ENCODE measurements around the gene REXO1. TPM values are rescaled to one million over a fixed set of nuclear protein-coding genes. Genes with fewer than 3 reads are reported as not detected.
"Not testable (repeated sequence)": the region's sequence is repeated elsewhere in the genome, so short reads cannot be mapped to it uniquely, and the experiment has no call there.

The REXO1 gene
- polyA plus RNA-seq, 2 of the 4 experiments (the other 2 are of a cell fraction): 5.6 to 13.8 TPM

DNA sequence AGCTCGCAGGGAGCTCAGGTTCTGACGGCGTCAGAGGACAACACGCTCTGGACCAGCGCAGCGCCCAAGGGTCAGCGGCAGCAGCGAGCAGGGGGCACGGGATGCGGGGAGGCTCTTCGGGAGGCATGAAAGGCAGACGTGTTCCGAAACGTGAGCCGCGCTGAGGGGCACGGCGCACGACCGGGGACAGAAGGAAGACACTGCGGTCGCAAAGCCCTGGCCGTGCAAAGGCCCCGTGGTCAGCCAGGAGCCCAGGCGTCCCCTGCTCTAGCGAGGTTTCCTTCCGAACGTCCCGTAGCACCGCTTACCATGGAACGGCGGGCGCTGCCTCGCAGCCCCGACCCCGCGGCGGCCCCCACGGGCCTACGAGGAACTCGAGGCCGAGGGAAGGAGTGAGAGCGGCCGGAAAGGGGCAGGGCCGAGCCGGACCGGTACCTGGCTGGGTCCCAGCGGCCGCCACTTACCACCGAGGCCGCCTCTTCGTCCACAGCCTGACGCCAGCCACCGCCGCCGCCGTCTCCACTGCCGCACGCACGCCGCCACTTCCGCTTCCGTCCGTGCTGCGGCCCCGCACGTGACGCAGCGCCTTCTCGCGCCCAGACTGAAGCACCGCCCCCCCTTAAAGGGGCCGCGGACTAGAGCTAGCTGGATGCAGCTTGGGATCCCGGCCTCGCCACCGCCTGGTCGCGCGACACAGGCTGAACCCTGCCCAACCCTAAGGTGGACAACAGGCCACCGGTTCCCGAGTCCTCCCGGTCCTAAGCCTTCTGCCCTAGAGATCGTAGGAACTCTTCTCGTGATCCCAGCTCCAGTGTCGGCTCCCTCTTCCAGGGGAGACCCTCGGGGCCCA is 27.6 kb upstream of the REXO1 start:
- H3K4me1 ChIP-seq: peaks cover 14% of the 10 kb centered on the region
- FAIRE-seq (no peak), ATAC-seq (peak; percentile 93 to 97), DNase-seq (ENCODE audit: low read depth in 1 of 2, low spot score in 1 of 2) (peak in 1 of 2 experiments; percentile 89)
- peak overlapping the region; percentile 88 for H3K4me3 ChIP-seq
- CTCF ChIA-PET: interaction anchor here (0.8 to 2.7 kb wide), 5 partner anchors 9 to 54 kb away, joined by 3 to 10 read pairs (median 4); no protein-coding TSS in a partner anchor
- H3K9me3 ChIP-seq: no peaks in the 10 kb centered on the region
- peak overlapping the region; percentile 88 to 95 for H3K27ac ChIP-seq
- POLR2A ChIA-PET: interaction anchor here (0.6 to 1.3 kb wide), 5 partner anchors 9 to 11 kb away, joined by 3 to 6 read pairs (median 4); partner anchors contain the start of gene ABHD17A
- WGBS (ENCODE audit: missing lambda C conversion rate): 9% methylated on average over 24 of the region's 87 CpGs
- peak overlapping the region; percentile 100 for H3K4me2 ChIP-seq
- TF ChIP-seq ZNF302 (CRISPR knock-in tag; IDR thresholded peaks at IDR 0.05) (no peak), PHF8 (IDR thresholded peaks at IDR 0.05; ENCODE audit: borderline replicate concordance, low read depth) (peak; percentile 77; the same call in 1 of the 2 replicates), SMC3 (IDR thresholded peaks at IDR 0.05) (no peak), CHD4 (IDR thresholded peaks at IDR 0.05; ENCODE audit: borderline replicate concordance) (no peak), BHLHE40 (IDR thresholded peaks at IDR 0.05; ENCODE audit: low read depth, low read length) (peak; percentile 97), JUN (IDR thresholded peaks at IDR 0.05) (peak; percentile 37 to 92; a peak in 3 of 5 replicates), KDM5A (IDR thresholded peaks at IDR 0.05) (0 out of 2 replicates have a peak, but pooled peaks have one; percentile 20), FOSB (CRISPR knock-in tag; IDR thresholded peaks at IDR 0.05) (no peak), MYC (IDR thresholded peaks at IDR 0.05; ENCODE audit: borderline replicate concordance, low read length) (no peak), POLR2A (IDR thresholded peaks at IDR 0.05; ENCODE audit: low read length) (peak; percentile 93), NPAS2 (CRISPR knock-in tag; IDR thresholded peaks at IDR 0.05; ENCODE audit: borderline replicate concordance) (no peak), GATA3 (IDR thresholded peaks at IDR 0.05; ENCODE audit: borderline replicate concordance) (0 out of 2 replicates have a peak, but pooled peaks have one; percentile 18), RCOR1 (IDR thresholded peaks at IDR 0.05; ENCODE audit: low read depth, low read length) (no peak)
- TF ChIP-seq, protein P1, sequence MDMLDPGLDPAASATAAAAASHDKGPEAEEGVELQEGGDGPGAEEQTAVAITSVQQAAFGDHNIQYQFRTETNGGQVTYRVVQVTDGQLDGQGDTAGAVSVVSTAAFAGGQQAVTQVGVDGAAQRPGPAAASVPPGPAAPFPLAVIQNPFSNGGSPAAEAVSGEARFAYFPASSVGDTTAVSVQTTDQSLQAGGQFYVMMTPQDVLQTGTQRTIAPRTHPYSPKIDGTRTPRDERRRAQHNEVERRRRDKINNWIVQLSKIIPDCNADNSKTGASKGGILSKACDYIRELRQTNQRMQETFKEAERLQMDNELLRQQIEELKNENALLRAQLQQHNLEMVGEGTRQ (IDR thresholded peaks at IDR 0.05): peak; percentile 95
- TF ChIP-seq, protein P2, sequence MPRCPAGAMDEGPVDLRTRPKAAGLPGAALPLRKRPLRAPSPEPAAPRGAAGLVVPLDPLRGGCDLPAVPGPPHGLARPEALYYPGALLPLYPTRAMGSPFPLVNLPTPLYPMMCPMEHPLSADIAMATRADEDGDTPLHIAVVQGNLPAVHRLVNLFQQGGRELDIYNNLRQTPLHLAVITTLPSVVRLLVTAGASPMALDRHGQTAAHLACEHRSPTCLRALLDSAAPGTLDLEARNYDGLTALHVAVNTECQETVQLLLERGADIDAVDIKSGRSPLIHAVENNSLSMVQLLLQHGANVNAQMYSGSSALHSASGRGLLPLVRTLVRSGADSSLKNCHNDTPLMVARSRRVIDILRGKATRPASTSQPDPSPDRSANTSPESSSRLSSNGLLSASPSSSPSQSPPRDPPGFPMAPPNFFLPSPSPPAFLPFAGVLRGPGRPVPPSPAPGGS (IDR thresholded peaks at IDR 0.05): peak; percentile 73; the same call in 1 of the 3 replicates
- TF ChIP-seq, protein P3, sequence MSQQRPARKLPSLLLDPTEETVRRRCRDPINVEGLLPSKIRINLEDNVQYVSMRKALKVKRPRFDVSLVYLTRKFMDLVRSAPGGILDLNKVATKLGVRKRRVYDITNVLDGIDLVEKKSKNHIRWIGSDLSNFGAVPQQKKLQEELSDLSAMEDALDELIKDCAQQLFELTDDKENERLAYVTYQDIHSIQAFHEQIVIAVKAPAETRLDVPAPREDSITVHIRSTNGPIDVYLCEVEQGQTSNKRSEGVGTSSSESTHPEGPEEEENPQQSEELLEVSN (IDR thresholded peaks at IDR 0.05; ENCODE audit: borderline replicate concordance, low read depth): peak; percentile 83
- TF ChIP-seq, protein P4, sequence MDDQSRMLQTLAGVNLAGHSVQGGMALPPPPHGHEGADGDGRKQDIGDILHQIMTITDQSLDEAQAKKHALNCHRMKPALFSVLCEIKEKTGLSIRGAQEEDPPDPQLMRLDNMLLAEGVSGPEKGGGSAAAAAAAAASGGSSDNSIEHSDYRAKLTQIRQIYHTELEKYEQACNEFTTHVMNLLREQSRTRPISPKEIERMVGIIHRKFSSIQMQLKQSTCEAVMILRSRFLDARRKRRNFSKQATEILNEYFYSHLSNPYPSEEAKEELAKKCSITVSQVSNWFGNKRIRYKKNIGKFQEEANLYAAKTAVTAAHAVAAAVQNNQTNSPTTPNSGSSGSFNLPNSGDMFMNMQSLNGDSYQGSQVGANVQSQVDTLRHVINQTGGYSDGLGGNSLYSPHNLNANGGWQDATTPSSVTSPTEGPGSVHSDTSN (IDR thresholded peaks at IDR 0.05): peak; percentile 61
- TF ChIP-seq, protein P5, sequence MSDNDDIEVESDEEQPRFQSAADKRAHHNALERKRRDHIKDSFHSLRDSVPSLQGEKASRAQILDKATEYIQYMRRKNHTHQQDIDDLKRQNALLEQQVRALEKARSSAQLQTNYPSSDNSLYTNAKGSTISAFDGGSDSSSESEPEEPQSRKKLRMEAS (IDR thresholded peaks at IDR 0.05): peak; percentile 95

DNA sequence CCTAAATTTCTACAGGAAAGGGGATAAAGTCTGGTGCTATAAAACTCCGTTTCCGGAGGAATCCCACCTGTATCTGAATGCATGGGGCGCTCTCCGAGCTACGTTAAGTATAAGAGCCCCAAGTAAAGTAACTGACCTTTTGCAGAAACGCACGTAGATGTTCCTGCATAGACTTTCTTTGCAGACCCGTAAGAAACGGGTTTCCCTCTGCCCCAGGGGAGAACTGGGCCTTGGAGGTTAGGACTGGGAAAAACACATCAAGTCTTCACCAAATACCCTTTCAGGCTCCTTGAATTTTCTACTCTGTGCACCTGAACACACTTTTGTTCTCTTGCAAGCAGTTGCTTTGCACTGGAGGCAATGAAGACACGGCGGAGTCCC is 27.0 kb upstream of the REXO1 start:
- DNase-seq (ENCODE audit: low read depth in 1 of 2, low spot score in 1 of 2); H3K9me3 ChIP-seq; FAIRE-seq: not testable (repeated sequence)
- 7% methylated on average over 11 of the region's 11 CpGs for WGBS (ENCODE audit: missing lambda C conversion rate)
- Histone ChIP-seq H3K27ac (peak overlapping the region; percentile 88 to 95), H3K4me2 (peak overlapping the region; percentile 100), H3K4me3 (peak overlapping the region; percentile 88), H3K4me1 (peaks cover 14% of the 10 kb centered on the region)
- ChIA-PET POLR2A (interaction anchor here (0.6 to 1.2 kb wide), 2 partner anchors 10 to 11 kb away, joined by 3 to 4 read pairs; partner anchors contain the start of gene ABHD17A), CTCF (interaction anchor here (2.7 kb wide), 1 partner anchor 11 kb away, joined by 10 read pairs; no protein-coding TSS in a partner anchor)
- peak in 1 of 2 experiments; percentile 8; a peak in 3 of 6 replicates for ATAC-seq

Data from A549 (cell line).